Stimulated activated CD4-positive, alpha-beta T cell treated with anti-CD3 and anti-CD28 coated beads, Interleukin-2, amount 100 ng/mL, for 4 hours (primary cell): ENCODE data around the gene SDK2.
"Not testable (repeated sequence)": the region's sequence is repeated elsewhere in the genome, so short reads cannot be mapped to it uniquely, and the experiment has no call there.

Experiments
- DNase-seq: peaks from one replicate; pipeline ENCODE4 v3.0.0-alpha.2; 2020; ENCODE audit warnings: low read depth

The SDK2 gene

GRCh38 chr17:73480740-73481139, 163.5 kb downstream of the SDK2 start:
- no peak for DNase-seq

DNA sequence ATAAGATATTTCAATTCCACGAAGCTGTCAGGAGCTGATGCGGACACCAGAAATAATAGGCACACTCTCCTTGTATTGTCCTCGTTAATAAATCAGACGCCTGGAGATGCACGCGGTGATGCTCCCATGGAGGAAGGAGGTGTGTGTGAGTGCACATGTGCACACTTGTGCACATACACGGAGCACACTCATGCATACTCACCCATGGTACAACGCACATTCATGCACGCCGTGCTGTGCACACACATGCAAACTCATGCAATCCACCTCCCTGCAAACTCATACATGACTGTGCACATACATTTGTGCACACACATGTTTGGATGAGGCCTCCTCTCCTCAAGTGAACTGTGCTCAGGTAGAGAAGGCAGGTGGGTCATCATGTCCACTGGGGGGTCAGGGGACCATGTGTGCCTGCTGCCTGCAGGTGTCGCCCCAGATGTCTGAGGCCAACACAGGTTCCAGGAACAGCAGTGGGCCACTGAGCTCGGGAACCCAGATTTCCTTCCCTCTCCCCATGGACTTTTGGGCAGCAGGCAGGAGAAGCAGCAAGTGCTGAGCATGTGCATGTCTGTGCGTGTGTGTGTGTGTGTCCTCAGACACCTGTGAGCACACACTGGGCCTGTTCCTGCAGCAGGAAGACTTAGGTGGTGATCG, 165.3 kb downstream of the SDK2 start:
- no peak for DNase-seq

- DNase-seq = no peak
Observed at GRCh38 chr17:73478334-73478733, 165.9 kb downstream of the SDK2 start.

DNA sequence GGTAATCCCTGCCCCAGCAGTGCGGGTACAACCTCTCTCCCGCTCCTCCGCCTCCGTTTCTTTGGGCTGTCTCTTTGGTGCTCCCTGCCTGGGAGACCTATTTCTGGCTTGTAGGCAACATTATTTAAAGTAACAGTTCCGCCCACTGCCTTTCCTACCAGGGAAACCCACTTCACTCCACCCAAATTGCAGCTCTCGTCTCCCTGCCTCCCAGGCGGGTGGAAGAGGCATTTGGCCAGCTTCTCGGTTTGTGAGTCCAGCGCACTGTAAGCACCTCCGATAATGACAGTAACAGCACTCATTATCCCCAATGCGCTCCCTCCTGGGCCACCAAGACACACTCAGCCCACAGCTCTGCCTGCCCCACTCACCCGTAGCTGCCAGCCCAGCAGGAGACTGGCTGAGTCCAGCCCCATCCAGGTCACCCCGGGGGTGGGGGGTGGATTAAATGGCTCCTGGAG, 167.3 kb downstream of the SDK2 start:
- no peak for DNase-seq

- no peak for DNase-seq
Observed at GRCh38 chr17:73474370-73474988, 169.8 kb downstream of the SDK2 start.

DNA sequence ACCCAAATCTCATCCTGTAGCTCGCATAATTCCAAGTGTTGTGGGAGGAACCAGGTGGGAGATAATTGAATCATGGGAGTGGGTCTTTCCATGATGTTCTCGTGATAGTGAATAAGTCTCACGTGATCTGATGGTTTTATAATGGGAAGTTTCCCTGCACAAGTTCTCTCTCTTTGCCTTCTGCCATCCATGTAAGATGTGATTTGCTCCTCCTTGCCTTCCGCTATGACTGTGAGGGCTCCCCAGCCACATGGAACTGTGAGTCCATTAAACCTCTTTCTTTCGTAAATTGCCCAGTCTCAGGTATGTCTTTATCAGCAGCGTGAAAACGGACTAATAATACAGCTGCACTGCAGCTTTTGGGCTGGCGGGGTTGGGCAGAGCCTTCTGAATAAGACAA, 171.5 kb downstream of the SDK2 start:
- not testable (repeated sequence) for DNase-seq

- DNase-seq = no peak
Observed at GRCh38 chr17:73471924-73472323, 172.3 kb downstream of the SDK2 start.

DNA sequence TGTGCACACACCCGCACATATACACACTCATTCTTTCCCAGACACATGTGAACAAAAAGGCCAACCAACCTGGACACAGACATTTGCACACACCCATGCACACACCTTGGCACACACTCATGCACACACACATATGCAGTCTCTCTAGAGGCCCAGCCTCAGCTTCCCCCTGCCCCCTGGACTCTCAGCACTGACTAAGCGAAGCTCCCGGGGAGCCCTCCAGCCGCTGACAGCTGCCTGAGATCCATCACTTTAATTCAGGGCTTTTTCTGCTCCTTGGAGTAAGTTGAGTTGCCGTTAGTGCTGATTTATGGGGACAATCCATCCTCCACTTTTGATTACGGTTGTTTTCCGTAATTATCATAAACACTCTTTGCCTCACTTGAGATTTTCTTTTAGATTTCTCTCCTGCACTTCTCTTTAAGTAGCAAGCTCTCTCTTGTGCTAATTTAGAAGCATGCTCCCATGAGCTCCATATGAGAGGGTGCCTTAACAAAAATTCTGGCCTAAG, 173.9 kb downstream of the SDK2 start:
- DNase-seq = no peak

DNA sequence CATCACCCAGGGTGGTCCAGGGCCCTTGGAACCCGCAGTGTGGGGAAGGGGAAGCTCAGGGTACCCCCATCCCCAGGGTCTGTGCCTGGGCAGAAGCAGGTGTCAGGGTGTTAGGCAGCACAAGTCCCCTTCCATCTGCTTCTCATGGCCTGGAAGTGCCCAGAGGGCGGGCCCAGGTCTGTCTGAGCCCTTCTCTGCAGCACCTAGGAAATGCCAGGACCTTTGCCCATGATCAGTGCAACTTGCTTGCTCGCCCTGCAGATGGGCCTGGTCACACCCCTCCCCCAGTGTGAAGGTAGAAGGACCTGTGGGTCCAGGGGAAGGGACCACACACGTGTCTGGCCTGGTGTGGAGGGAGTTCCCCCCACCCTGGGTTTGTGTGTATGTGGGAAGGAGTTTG, 174.9 kb downstream of the SDK2 start:
- DNase-seq = no peak

GRCh38 chr17:73468221-73468620, 176.0 kb downstream of the SDK2 start:
- no peak for DNase-seq

- DNase-seq = no peak
Observed at GRCh38 chr17:73467651-73468050, 176.6 kb downstream of the SDK2 start.

- DNase-seq = no peak
Observed at GRCh38 chr17:73466704-73467433, 177.4 kb downstream of the SDK2 start.

- DNase-seq = no peak
Observed at GRCh38 chr17:73465953-73466230, 178.4 kb downstream of the SDK2 start.

- DNase-seq = no peak
Observed at GRCh38 chr17:73465130-73465952, 178.9 kb downstream of the SDK2 start.

DNA sequence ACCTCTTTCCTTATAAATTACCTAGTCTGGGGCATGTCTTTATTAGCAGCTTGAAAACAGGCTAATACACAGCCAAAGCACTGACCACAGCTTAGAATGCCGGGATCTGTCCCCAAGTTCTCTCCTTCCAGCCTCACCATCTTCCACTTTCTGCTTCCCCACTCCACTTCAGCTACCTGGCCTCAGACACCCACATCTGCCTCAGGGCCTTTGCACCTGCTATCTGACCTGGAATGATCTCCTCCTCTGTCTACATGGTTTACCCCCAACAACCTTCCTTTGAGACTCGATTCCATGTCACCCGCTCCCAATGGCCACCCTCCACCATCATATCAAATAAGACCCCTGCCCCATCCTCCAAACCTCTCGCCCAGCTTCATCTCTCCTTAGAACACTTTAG, 179.8 kb downstream of the SDK2 start:
- DNase-seq = no peak

DNA sequence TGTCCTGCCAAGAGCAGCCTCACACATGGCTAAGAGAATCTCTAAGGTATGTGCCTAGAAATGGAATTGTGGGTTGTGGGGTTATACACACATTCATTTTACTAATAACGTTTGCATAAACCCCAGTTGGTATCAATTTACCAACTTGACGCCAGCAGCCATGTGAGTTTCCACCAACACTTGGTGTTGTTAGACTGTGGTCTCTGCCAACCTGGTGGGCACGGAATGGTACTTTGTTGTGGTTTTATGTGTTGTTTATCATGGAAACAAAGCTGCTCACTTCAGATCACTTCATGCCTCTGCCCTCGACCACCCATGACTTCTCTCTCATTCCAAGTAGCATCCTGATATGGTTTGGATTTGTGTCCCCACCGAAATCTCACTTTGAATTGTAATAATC, 180.4 kb downstream of the SDK2 start:
- DNase-seq = no peak

DNA sequence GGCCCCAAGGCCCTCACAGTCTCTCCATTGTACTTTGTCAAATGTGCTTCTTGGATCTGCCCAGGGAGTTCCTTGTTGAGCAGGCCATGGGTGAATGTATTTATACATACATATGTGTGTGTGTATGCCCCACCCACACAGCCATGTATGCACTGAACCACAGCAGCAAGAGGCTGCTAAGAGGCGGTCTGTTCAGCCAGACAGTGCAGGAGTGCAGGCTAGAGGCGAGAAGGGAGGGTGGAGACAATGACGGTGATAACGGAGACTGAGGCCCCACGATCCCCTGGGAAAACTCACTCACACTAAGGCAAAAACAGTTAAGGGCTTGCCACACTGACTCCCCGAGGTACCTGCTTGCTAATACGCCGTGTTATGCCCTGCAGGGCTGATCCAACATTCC, 181.4 kb downstream of the SDK2 start:
- no peak for DNase-seq

DNA sequence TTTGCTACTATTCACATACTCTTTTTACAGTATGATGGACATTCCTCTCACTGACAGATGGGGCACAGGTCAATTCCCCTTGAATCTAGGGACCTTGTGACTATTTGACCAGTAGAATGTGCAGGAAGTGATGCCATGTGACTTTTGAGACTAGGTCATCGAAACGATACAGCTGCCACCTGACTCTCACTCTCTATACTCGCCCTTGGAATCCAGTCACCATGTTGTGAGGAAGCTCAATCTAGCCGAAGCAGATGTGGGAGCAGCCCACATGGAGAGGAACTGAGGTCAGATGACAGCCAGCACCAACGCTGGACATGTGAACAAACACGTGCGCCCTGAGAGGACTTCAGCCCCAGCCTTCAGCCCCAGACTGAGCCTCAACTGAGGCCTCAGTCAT, 184.3 kb downstream of the SDK2 start:
- no peak for DNase-seq

- no peak for DNase-seq
Observed at GRCh38 chr17:73455767-73456166, 188.5 kb downstream of the SDK2 start.

- no peak for DNase-seq
Observed at GRCh38 chr17:73455050-73455687, 189.1 kb downstream of the SDK2 start.

DNA sequence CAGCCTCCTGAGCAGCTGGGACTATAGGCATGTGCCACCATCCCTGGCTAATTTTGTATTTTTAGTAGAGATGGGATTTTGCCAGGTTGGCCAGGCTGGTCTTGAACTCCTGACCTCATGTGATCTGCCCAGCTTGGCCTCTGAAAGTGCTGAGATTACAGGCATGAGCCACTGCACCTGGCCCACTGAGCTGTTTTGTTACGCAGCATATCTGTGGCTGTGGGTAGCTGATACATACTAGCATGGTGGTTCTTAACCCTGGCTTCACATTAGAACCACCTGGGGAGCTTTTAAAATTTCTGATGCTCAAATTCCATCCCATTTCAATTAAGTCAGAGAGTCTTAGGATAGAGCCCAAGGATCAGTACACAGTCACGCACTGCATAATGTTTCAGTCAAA, 190.8 kb downstream of the SDK2 start:
- DNase-seq = not testable (repeated sequence)

DNA sequence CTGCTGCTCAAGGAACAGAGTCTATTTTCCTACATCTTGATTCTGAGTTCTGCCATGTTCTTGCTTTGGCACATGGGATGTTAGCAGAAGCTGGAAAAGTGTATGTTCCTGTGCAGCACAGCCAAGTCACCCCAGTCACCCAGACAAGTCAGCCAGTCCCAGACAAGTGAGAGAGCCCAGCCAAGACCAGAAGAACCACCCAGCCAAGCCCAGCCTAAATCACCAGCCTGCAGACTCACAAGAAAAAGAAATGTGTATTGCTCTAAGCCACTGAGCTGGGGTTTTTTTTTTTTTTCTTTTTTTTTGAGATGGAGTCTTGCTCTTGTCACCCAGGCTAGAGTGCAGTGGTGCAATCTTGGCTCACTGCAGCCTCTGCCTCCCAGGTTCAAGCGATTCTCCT, 191.2 kb downstream of the SDK2 start:
- no peak for DNase-seq
